WERI-Rb-1 (cell line): Measurements from ENCODE around the gene TRPM3.

Experiments used
- DNase-seq: peaks from one replicate; pipeline ENCODE4 v3.0.0-alpha.2; 2020
- H3K27ac ChIP-seq: fragments of 250-450 bp; sonication (Bioruptor Pico); 2 replicates; pipeline ENCODE4 v1.5.1; 2020; ENCODE audit warnings: mild to moderate bottlenecking, moderate library complexity
- H3K27me3 ChIP-seq: fragments of 250-450 bp; sonication (Bioruptor Pico); 2 replicates; pipeline ENCODE4 v1.5.1; 2021; ENCODE audit warnings: mild to moderate bottlenecking, low read depth, moderate library complexity; ENCODE audit not compliant: insufficient read depth, severe bottlenecking
- H3K36me3 ChIP-seq: fragments of 250-450 bp; sonication (Bioruptor Pico); 2 replicates; pipeline ENCODE4 v1.5.1; 2020; ENCODE audit warnings: mild to moderate bottlenecking, moderate library complexity
- H3K4me3 ChIP-seq: 2 replicates; pipeline ENCODE4 v1.5.1; 2011; ENCODE audit warnings: low read depth, mild to moderate bottlenecking, control low read depth, low read length
- H3K9me3 ChIP-seq: fragments of 250-450 bp; sonication (Bioruptor Pico); 2 replicates; pipeline ENCODE4 v1.5.1; 2021; ENCODE audit warnings: mild to moderate bottlenecking, moderate library complexity; ENCODE audit not compliant: severe bottlenecking
- CTCF ChIP-seq: IDR thresholded peaks from 2 replicates; pipeline ENCODE4 v1.5.1; 2011; ENCODE audit warnings: low read depth, mild to moderate bottlenecking, control low read depth, inconsistent platforms, low read length

TRPM3 gene

GRCh38 chr9:70883963-70884793 lies 237.2 kb downstream of the TRPM3 start:
- no peaks in the 10 kb centered on the region for H3K9me3 ChIP-seq
- H3K27ac ChIP-seq = no peak overlapping the region
- no peaks in the 10 kb centered on the region for H3K27me3 ChIP-seq
- DNase-seq = no peak
- H3K36me3 ChIP-seq = no peaks in the 10 kb centered on the region
- TF ChIP-seq CTCF = no peak
- H3K4me3 ChIP-seq = no peak overlapping the region

- no peak overlapping the region for H3K4me3 ChIP-seq
These were observed 238.4 kb downstream of the TRPM3 start for GRCh38 chr9:70883056-70883455.

GRCh38 chr9:70881333-70881732 lies 240.1 kb downstream of the TRPM3 start:
- Histone ChIP-seq H3K9me3 (no peaks in the 10 kb centered on the region), H3K36me3 (no peaks in the 10 kb centered on the region), H3K4me3 (no peak overlapping the region), H3K27ac (no peak overlapping the region), H3K27me3 (no peaks in the 10 kb centered on the region)
- no peak for TF ChIP-seq CTCF
- peak; percentile 17 for DNase-seq

More at GRCh38 chr9:70883056-70883455, 238.4 kb downstream of the TRPM3 start:
- TF ChIP-seq CTCF = no peak
- no peak overlapping the region for H3K27ac ChIP-seq
- H3K27me3 ChIP-seq = no peaks in the 10 kb centered on the region
- no peaks in the 10 kb centered on the region for H3K36me3 ChIP-seq
- no peaks in the 10 kb centered on the region for H3K9me3 ChIP-seq
- no peak for DNase-seq

- H3K4me3 ChIP-seq = no peak overlapping the region
- H3K27me3 ChIP-seq = no peaks in the 10 kb centered on the region
- no peak overlapping the region for H3K27ac ChIP-seq
- H3K9me3 ChIP-seq = no peaks in the 10 kb centered on the region
- no peak for DNase-seq
- TF ChIP-seq CTCF = no peak
- H3K36me3 ChIP-seq = no peaks in the 10 kb centered on the region
These were observed 240.9 kb downstream of the TRPM3 start for GRCh38 chr9:70880535-70880934.

- DNase-seq = no peak
- no peak overlapping the region for H3K27ac ChIP-seq
- no peak overlapping the region for H3K4me3 ChIP-seq
- H3K27me3 ChIP-seq = no peaks in the 10 kb centered on the region
- no peaks in the 10 kb centered on the region for H3K9me3 ChIP-seq
- TF ChIP-seq CTCF = no peak
- no peaks in the 10 kb centered on the region for H3K36me3 ChIP-seq
These were observed 242.8 kb downstream of the TRPM3 start for GRCh38 chr9:70878576-70878975.

GRCh38 chr9:70874451-70874850 lies 247.0 kb downstream of the TRPM3 start:
- TF ChIP-seq CTCF = no peak
- H3K4me3 ChIP-seq = no peak overlapping the region
- no peak overlapping the region for H3K27ac ChIP-seq
- no peak for DNase-seq
- H3K27me3 ChIP-seq = no peaks in the 10 kb centered on the region
- H3K9me3 ChIP-seq = peaks cover 2% of the 10 kb centered on the region
- H3K36me3 ChIP-seq = no peaks in the 10 kb centered on the region
